Glutamatergic neuron (in vitro differentiated cells): ENCODE results near the gene SNX27. TPM values are rescaled to one million over a fixed set of nuclear protein-coding genes. Genes with fewer than 3 reads are reported as not detected.
A peak's percentile ranks its signal among the peaks of the same experiment; 100 is the strongest.

Experiments used
- DNase-seq: peaks from one replicate; pipeline ENCODE4 v3.0.0; 2022
- H3K27ac Mint-ChIP-seq: one replicate; pipeline ENCODE4 v1.8.0; 2020; ENCODE audit warnings: mild to moderate bottlenecking, mixed read lengths, inconsistent platforms; ENCODE audit not compliant: unreplicated experiment
- H3K27me3 Mint-ChIP-seq: one replicate; pipeline ENCODE4 v1.8.0; 2020; ENCODE audit warnings: mild to moderate bottlenecking, moderate library complexity, mixed read lengths, inconsistent platforms; ENCODE audit not compliant: unreplicated experiment
- H3K36me3 Mint-ChIP-seq: one replicate; pipeline ENCODE4 v1.8.0; 2020; ENCODE audit warnings: mild to moderate bottlenecking, mixed read lengths, inconsistent platforms; ENCODE audit not compliant: unreplicated experiment
- H3K4me1 Mint-ChIP-seq: one replicate; pipeline ENCODE4 v1.8.0; 2020; ENCODE audit warnings: mild to moderate bottlenecking, low read depth, mixed read lengths, inconsistent platforms; ENCODE audit not compliant: unreplicated experiment
- H3K4me3 Mint-ChIP-seq: one replicate; pipeline ENCODE4 v1.8.0; 2020; ENCODE audit warnings: mild to moderate bottlenecking, mixed read lengths, inconsistent platforms; ENCODE audit not compliant: unreplicated experiment
- H3K9me3 Mint-ChIP-seq: one replicate; pipeline ENCODE4 v1.8.0; 2020; ENCODE audit warnings: mild to moderate bottlenecking, moderate library complexity, mixed read lengths, inconsistent platforms; ENCODE audit not compliant: unreplicated experiment
- CTCF ChIP-seq: fragments of 200-600 bp; sonication (generic); IDR thresholded peaks from one replicate; pipeline ENCODE4 v1.5.0; 2021; ENCODE audit not compliant: partially characterized antibody, unreplicated experiment
- total RNA-seq: library from RNA; stranded (reverse); fragmentation: NEBNext Ultra II Directional; extraction: Animal tissue kit (Norgen Biotek cat#: 25700); gene quantifications from one replicate; pipeline ENCODE4 v1.2.1, GENCODE V29; 2021; ENCODE audit not compliant: unreplicated experiment

Gene SNX27
- total RNA-seq, 1 donor from 2014 or later: 39.3 TPM

- Mint-ChIP-seq H3K4me3 (no peak overlapping the region), H3K9me3 (peaks cover 14% of the 10 kb centered on the region), H3K4me1 (peaks cover 39% of the 10 kb centered on the region), H3K27ac (no peak overlapping the region), H3K27me3 (peaks cover 11% of the 10 kb centered on the region), H3K36me3 (peaks cover 20% of the 10 kb centered on the region)
- no peak for DNase-seq
- TF ChIP-seq CTCF: no peak
Measured at GRCh38 chr1:151708891-151709290, 97.0 kb downstream of the SNX27 start.

- DNase-seq: peak; percentile 95
- H3K27ac Mint-ChIP-seq: peak overlapping the region; percentile 88
- H3K4me1 Mint-ChIP-seq: peaks cover 45% of the 10 kb centered on the region
- H3K27me3 Mint-ChIP-seq: peaks cover 13% of the 10 kb centered on the region
- H3K4me3 Mint-ChIP-seq: peak overlapping the region; percentile 64
- H3K36me3 Mint-ChIP-seq: peaks cover 17% of the 10 kb centered on the region
- TF ChIP-seq CTCF: no peak
- peaks cover 13% of the 10 kb centered on the region for H3K9me3 Mint-ChIP-seq
Measured at GRCh38 chr1:151710187-151710840, 98.5 kb downstream of the SNX27 start.

- H3K27ac Mint-ChIP-seq: peak overlapping the region; percentile 88
- peak overlapping the region; percentile 80 for H3K4me3 Mint-ChIP-seq
- H3K36me3 Mint-ChIP-seq: peaks cover 11% of the 10 kb centered on the region
- DNase-seq: no peak
- H3K9me3 Mint-ChIP-seq: peaks cover 15% of the 10 kb centered on the region
- H3K27me3 Mint-ChIP-seq: peaks cover 14% of the 10 kb centered on the region
- peaks cover 47% of the 10 kb centered on the region for H3K4me1 Mint-ChIP-seq
- TF ChIP-seq CTCF: no peak
Measured at GRCh38 chr1:151711044-151711800, 99.4 kb downstream of the SNX27 start.

- peaks cover 11% of the 10 kb centered on the region for H3K36me3 Mint-ChIP-seq
- no peak for TF ChIP-seq CTCF
- peaks cover 15% of the 10 kb centered on the region for H3K27me3 Mint-ChIP-seq
- no peak for DNase-seq
- H3K9me3 Mint-ChIP-seq: peaks cover 17% of the 10 kb centered on the region
- peaks cover 48% of the 10 kb centered on the region for H3K4me1 Mint-ChIP-seq
- peak overlapping the region; percentile 80 for H3K4me3 Mint-ChIP-seq
- H3K27ac Mint-ChIP-seq: peak overlapping the region; percentile 62
Measured at GRCh38 chr1:151711951-151712350, 100.1 kb downstream of the SNX27 start.

- Mint-ChIP-seq H3K9me3 (peaks cover 21% of the 10 kb centered on the region), H3K36me3 (peaks cover 11% of the 10 kb centered on the region), H3K27me3 (peaks cover 19% of the 10 kb centered on the region), H3K4me3 (peak overlapping the region; percentile 100), H3K27ac (no peak overlapping the region), H3K4me1 (peaks cover 56% of the 10 kb centered on the region)
- no peak for DNase-seq
- no peak for TF ChIP-seq CTCF
Measured at GRCh38 chr1:151713044-151713443, 101.2 kb downstream of the SNX27 start.
